HG02973 (cell line): ENCODE data around the gene RAB24.
A peak's percentile ranks its signal among the peaks of the same experiment; 100 is the strongest.
"Not testable (repeated sequence)": the region's sequence is repeated elsewhere in the genome, so short reads cannot be mapped to it uniquely, and the experiment has no call there.

Source experiments
- ATAC-seq: cut with Tn5 transposase; IDR thresholded peaks from one replicate; pipeline ENCODE4 v1.9.1; 2021; ENCODE audit warnings: moderate library complexity; ENCODE audit not compliant: unreplicated experiment

Gene RAB24

GRCh38 chr5:177311723-177312648, 8.5 kb upstream of the RAB24 start, which contains the start of gene MXD3:
Gene MXD3, minus strand, starts transcription at chr5:177311898. Its CDS starts 68 bp downstream, at chr5:177311830.
- peak; percentile 66 for ATAC-seq

GRCh38 chr5:177311392-177311722, 7.8 kb upstream of the RAB24 start:
- ATAC-seq: peak; percentile 1

GRCh38 chr5:177310757-177311391, 7.4 kb upstream of the RAB24 start:
- no peak for ATAC-seq

DNA sequence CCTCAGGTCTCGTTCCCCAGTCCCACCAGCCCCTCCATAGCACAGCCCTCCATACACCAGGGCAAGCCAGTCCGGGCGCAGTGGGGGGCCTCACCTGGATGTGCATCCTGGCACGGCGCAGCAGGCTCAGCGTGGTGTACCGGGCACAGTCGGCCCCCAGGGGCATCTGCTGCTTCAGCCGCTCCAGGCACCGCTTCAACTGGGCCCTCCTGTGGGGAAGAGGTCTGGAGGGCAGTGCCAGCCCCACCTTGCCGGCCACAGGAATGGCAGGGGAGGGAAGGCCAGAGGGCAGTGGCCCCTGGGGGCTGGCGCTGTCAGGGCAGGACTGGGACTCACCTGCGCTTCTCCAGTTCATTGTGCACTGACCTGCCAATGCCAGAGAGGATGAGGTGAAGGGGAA, 6.8 kb upstream of the RAB24 start:
- no peak for ATAC-seq

- ATAC-seq: no peak
These were observed 6.1 kb upstream of the RAB24 start for GRCh38 chr5:177309351-177310191.

DNA sequence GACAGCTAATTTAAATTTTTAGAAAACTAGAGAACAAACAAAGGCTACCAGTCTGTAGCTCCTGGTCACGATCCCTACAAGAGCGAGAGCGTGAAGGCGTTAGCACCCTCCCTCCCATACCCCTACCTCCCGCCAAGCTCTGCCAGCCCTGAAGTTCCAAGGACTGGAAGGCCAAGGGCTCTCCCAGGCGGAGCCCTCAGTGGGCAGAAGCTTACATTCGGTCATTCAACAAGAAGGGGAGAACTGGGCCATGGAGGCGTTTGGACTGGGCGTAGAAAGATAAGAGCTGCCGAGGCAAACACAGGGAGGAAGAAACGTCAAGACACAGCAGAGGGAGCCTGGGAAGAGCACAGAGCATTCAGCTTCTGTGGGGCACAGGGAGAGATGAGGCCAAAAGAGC, 5.2 kb upstream of the RAB24 start:
- ATAC-seq: no peak

- ATAC-seq: no peak
These were observed 4.2 kb upstream of the RAB24 start for GRCh38 chr5:177307544-177308363.

- ATAC-seq: no peak
These were observed 3.4 kb upstream of the RAB24 start for GRCh38 chr5:177306674-177307543.

DNA sequence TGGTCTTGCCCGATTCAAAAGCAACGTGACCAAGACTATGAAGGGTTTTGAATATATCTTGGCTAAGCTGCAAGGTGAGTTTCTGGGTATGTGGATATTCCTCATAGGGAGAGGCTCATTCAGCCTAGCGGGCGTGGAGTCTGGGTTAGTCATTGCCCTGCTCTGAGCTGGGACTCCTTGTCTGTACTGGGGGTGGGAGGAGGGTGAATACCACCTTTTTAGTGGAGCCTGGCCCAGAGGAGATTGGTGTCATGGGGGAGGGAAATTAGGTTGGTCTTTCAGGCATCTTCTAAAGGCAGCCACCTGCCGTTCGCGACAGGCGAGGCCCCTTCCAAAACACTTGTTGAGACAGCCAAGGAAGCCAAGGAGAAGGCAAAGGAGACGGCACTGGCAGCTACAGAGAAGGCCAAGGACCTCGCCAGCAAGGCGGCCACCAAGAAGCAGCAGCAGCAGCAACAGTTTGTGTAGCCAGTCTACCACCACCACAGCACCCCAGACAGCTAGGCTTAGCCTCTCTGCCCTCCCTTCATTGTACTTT, 2.7 kb upstream of the RAB24 start:
- not testable (repeated sequence) for ATAC-seq

GRCh38 chr5:177304392-177305119, 1.0 kb upstream of the RAB24 start:
- ATAC-seq: no peak

DNA sequence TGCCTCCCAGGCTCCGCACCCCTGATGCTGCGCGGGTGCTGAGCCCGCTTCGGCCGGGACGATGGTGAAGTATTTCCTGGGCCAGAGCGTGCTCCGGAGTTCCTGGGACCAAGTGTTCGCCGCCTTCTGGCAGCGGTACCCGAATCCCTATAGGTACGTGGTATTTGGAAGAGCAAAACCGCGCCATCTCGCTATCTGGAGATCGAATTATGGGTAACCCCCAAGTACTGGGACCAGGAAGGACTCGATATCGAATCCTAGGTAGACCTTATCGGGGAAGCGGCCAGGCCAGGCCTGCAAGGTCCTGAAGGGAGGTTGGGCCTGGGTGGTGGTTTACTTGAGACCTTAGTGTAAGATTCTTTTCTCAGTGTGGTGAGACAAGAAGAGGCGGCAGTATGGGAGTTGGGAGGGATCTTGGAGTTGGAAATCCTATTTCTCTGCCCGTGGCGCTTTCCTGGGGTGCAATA, 439 bp upstream of the RAB24 start:
- ATAC-seq: no peak

GRCh38 chr5:177302354-177303110, 987 bp downstream of the RAB24 start:
- no peak for ATAC-seq

- no peak for ATAC-seq
These were observed 1.9 kb downstream of the RAB24 start for GRCh38 chr5:177301503-177302165.

DNA sequence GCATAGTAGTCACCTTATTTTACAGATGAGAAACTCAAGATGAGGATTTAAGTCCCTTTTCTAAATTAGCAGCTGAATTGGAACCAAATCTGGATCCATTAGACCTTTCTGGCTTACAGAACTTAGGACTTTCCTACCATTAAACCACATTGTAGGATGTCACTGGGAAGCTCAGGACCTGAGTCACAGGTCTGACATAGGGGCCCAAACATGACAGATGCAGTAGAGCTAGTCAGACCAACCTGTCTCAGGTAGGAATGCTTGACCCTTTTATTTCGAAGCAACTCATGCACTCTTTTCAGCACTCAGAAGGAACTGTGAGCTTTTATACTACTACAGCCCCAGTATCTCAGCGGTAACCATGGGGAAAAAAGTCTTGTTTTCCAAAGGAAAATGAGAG, 2.6 kb downstream of the RAB24 start:
- no peak for ATAC-seq

DNA sequence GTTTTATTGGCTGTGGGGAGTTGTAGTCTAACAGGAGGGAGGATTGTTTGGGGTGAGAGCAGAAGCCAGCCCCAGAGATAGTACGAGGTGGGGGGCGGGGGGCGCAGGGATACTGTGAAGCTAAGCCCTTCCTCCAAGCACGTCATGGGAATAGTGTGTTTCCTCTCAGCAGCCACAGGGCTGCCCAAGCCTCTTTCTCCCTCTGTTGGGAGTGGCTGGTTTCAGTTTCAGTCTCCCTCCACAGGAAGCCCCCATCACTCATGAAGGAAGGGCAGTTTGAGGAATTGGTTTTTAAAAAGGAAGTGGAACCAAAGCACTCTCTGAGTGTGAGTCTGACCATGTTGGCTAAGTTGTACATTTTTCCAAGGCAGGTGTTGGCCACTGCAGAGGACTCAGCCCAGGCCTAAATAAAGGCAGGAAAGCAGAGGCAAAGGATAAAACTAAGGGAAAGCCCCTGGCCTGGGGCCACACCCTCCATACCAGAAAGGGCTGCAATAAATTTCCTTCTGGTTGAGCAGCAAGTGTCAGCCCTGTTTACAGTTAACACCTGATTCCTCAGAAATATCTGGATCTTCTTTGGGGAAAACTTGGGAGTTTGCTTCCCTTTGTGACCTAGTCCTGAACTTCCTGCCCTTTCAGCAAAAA, 3.2 kb downstream of the RAB24 start:
- peak; percentile 31 for ATAC-seq

- ATAC-seq: no peak
These were observed 3.8 kb downstream of the RAB24 start for GRCh38 chr5:177299697-177300096.

DNA sequence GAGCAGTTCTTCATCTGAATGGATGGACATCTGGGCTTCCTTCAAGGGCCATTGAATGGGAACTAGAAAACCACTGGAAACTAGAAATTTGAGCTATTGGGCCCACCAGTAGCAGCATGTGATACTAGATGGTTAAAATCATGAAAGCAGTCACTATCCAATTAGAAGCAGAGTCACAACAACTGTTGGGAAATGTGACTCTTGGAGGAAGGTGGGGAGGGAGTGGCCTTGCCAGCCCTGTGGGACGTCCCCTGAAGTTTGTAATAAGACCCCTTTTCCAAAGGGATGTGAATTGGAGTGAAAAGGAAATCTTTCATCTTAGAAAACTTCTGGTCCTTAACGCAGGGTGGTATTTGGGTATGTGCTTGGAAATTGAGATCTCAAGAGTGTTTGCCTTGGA, 5.6 kb downstream of the RAB24 start:
- ATAC-seq: no peak
